GM19193 (cell line): ENCODE results near the gene CCM2.

Source experiments
- POLR2A ChIP-seq: IDR thresholded peaks from 4 replicates; pipeline ENCODE4 v1.6.1; 2011; ENCODE audit not compliant: insufficient read depth, insufficient read length; ENCODE audit errors: extremely low read depth

Gene CCM2

GRCh38 chr7:45105588-45106188 is 105.7 kb downstream of the CCM2 start:
- no peak for TF ChIP-seq POLR2A

- TF ChIP-seq POLR2A, result no peak
These were observed 106.8 kb downstream of the CCM2 start for GRCh38 chr7:45106820-45107219.

- TF ChIP-seq POLR2A, result no peak
These were observed 107.4 kb downstream of the CCM2 start for GRCh38 chr7:45107356-45107755.

GRCh38 chr7:45108863-45109262 is 108.9 kb downstream of the CCM2 start:
- no peak for TF ChIP-seq POLR2A

GRCh38 chr7:45111298-45112223 is 111.6 kb downstream of the CCM2 start, which contains the start of gene TBRG4:
TBRG4 (minus strand) TSS chr7:45111697; CDS start chr7:45109237, 2,460 bp downstream.
- peak; percentile 96 for TF ChIP-seq POLR2A

GRCh38 chr7:45112648-45113047 is 112.6 kb downstream of the CCM2 start:
- TF ChIP-seq POLR2A, result no peak

GRCh38 chr7:45114926-45115325 is 114.9 kb downstream of the CCM2 start:
- TF ChIP-seq POLR2A, result no peak

- TF ChIP-seq POLR2A, result no peak
These were observed 116.0 kb downstream of the CCM2 start for GRCh38 chr7:45116048-45116447.

- TF ChIP-seq POLR2A, result no peak
These were observed 117.6 kb downstream of the CCM2 start for GRCh38 chr7:45117582-45117981.

- TF ChIP-seq POLR2A, result no peak
These were observed 118.3 kb downstream of the CCM2 start for GRCh38 chr7:45118292-45118691.

GRCh38 chr7:45118889-45119331 is 118.9 kb downstream of the CCM2 start:
- TF ChIP-seq POLR2A, result no peak

GRCh38 chr7:45119550-45119949 is 119.5 kb downstream of the CCM2 start:
- TF ChIP-seq POLR2A, result no peak

GRCh38 chr7:45122975-45123860 is 123.2 kb downstream of the CCM2 start:
- no peak for TF ChIP-seq POLR2A

GRCh38 chr7:45123913-45124710 is 124.1 kb downstream of the CCM2 start:
- TF ChIP-seq POLR2A, result no peak
